ENCODE measurements around the gene PIK3C3.

The PIK3C3 gene

DNA sequence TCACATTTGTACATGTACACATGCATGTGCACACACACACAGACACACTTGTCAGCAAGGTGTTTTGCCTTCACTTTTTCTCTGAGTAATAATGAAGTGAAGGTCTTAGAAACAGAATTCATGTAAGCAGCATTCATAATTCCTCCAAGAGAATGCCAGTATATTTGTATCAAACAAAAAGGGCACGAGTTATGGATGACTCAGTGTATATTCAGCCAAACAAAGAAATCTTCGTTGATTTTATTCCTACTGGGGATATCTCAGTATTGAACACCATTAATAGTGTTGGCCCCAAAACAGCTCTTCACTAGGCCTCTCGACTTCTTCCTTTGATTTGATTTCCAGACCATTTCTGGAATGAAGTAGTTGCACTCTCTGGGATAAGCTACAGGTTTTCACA is 125.3 kb downstream of the PIK3C3 start (continued):
- TF ChIP-seq, protein P1, sequence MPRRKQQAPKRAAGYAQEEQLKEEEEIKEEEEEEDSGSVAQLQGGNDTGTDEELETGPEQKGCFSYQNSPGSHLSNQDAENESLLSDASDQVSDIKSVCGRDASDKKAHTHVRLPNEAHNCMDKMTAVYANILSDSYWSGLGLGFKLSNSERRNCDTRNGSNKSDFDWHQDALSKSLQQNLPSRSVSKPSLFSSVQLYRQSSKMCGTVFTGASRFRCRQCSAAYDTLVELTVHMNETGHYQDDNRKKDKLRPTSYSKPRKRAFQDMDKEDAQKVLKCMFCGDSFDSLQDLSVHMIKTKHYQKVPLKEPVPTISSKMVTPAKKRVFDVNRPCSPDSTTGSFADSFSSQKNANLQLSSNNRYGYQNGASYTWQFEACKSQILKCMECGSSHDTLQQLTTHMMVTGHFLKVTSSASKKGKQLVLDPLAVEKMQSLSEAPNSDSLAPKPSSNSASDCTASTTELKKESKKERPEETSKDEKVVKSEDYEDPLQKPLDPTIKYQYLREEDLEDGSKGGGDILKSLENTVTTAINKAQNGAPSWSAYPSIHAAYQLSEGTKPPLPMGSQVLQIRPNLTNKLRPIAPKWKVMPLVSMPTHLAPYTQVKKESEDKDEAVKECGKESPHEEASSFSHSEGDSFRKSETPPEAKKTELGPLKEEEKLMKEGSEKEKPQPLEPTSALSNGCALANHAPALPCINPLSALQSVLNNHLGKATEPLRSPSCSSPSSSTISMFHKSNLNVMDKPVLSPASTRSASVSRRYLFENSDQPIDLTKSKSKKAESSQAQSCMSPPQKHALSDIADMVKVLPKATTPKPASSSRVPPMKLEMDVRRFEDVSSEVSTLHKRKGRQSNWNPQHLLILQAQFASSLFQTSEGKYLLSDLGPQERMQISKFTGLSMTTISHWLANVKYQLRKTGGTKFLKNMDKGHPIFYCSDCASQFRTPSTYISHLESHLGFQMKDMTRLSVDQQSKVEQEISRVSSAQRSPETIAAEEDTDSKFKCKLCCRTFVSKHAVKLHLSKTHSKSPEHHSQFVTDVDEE (CRISPR knock-in tag; IDR thresholded peaks at IDR 0.05), result no peak

GRCh38 chr18:42082415-42083234 is 127.6 kb downstream of the PIK3C3 start:
- no peak for TF ChIP-seq TCF4 (CRISPR knock-in tag; IDR thresholded peaks at IDR 0.05; ENCODE audit: borderline replicate concordance)
- TF ChIP-seq ZNF70 (CRISPR knock-in tag; IDR thresholded peaks at IDR 0.05), result no peak
- ATAC-seq, result no peak

DNA sequence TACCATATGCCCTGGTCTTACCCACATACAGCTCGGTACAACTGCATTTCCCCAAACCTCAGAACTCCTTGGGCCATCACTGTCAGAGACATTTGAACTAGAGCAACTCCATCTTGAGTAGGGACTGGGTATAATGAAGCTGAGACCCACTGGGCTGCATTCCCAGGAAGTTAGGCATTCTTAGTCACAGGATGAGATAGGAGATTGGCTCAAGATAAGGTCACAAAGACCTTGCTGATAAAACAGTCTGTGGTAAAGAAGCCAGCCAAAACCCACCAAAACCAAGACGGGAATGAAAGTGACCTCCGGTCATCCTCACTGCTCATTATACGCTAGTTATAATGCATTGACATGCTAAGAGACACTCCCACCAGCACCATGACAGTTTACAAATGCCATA is 131.3 kb downstream of the PIK3C3 start:
- TF ChIP-seq BACH2 (CRISPR knock-in tag; IDR thresholded peaks at IDR 0.05; ENCODE audit: borderline replicate concordance) (no peak), ZNF565 (CRISPR knock-in tag; conservative IDR thresholded peaks at IDR 0.05; ENCODE audit: low read depth) (no peak), ZFP3 (CRISPR knock-in tag; IDR thresholded peaks at IDR 0.05) (peak; percentile 86; the same call in 1 of the 2 replicates), PPARA (CRISPR knock-in tag; IDR thresholded peaks at IDR 0.05; ENCODE audit: borderline replicate concordance) (no peak), PATZ1 (CRISPR knock-in tag; IDR thresholded peaks at IDR 0.05; ENCODE audit: borderline replicate concordance) (peak; percentile 40; the same call in 1 of the 2 replicates), ZC3H10 (CRISPR knock-in tag; IDR thresholded peaks at IDR 0.05) (no peak), GLIS3 (CRISPR knock-in tag; IDR thresholded peaks at IDR 0.05) (no peak), ESRRG (CRISPR knock-in tag; IDR thresholded peaks at IDR 0.05) (no peak), ZFP30 (CRISPR knock-in tag; IDR thresholded peaks at IDR 0.05) (no peak), OSR1 (CRISPR knock-in tag; IDR thresholded peaks at IDR 0.05) (0 out of 2 replicates have a peak, but pooled peaks have one; percentile 62), CSRNP3 (CRISPR knock-in tag; IDR thresholded peaks at IDR 0.05) (no peak), CSDC2 (CRISPR knock-in tag; IDR thresholded peaks at IDR 0.05) (peak; percentile 80; the same call in 1 of the 2 replicates), ZNF8 (CRISPR knock-in tag; IDR thresholded peaks at IDR 0.05) (no peak), SNAI2 (CRISPR knock-in tag; IDR thresholded peaks at IDR 0.05) (no peak), RARB (CRISPR knock-in tag; IDR thresholded peaks at IDR 0.05) (no peak), TOX (CRISPR knock-in tag; IDR thresholded peaks at IDR 0.05; ENCODE audit: borderline replicate concordance) (no peak), ISL1 (CRISPR knock-in tag; IDR thresholded peaks at IDR 0.05) (peak; percentile 43; the same call in 1 of the 2 replicates), TCF4 (CRISPR knock-in tag; IDR thresholded peaks at IDR 0.05; ENCODE audit: borderline replicate concordance) (no peak), ARNTL (CRISPR knock-in tag; IDR thresholded peaks at IDR 0.05; ENCODE audit: borderline replicate concordance, low read depth) (no peak), ZNF70 (CRISPR knock-in tag; IDR thresholded peaks at IDR 0.05) (no peak)
- TF ChIP-seq, protein P2, sequence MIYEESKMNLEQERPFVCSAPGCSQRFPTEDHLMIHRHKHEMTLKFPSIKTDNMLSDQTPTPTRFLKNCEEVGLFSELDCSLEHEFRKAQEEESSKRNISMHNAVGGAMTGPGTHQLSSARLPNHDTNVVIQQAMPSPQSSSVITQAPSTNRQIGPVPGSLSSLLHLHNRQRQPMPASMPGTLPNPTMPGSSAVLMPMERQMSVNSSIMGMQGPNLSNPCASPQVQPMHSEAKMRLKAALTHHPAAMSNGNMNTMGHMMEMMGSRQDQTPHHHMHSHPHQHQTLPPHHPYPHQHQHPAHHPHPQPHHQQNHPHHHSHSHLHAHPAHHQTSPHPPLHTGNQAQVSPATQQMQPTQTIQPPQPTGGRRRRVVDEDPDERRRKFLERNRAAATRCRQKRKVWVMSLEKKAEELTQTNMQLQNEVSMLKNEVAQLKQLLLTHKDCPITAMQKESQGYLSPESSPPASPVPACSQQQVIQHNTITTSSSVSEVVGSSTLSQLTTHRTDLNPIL (CRISPR knock-in tag; IDR thresholded peaks at IDR 0.05; ENCODE audit: low read depth), result no peak
- TF ChIP-seq, protein P1 (CRISPR knock-in tag; IDR thresholded peaks at IDR 0.05), result no peak
- TF ChIP-seq, protein P3, sequence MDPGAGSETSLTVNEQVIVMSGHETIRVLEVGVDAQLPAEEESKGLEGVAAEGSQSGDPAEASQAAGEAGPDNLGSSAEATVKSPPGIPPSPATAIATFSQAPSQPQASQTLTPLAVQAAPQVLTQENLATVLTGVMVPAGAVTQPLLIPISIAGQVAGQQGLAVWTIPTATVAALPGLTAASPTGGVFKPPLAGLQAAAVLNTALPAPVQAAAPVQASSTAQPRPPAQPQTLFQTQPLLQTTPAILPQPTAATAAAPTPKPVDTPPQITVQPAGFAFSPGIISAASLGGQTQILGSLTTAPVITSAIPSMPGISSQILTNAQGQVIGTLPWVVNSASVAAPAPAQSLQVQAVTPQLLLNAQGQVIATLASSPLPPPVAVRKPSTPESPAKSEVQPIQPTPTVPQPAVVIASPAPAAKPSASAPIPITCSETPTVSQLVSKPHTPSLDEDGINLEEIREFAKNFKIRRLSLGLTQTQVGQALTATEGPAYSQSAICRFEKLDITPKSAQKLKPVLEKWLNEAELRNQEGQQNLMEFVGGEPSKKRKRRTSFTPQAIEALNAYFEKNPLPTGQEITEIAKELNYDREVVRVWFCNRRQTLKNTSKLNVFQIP (CRISPR knock-in tag; IDR thresholded peaks at IDR 0.05; ENCODE audit: borderline replicate concordance, low read depth), result no peak
- ATAC-seq, result no peak; the same call in 1 of the 3 replicates
